H1 (cell line): ENCODE measurements around the gene RAB30.

Experiments
- CHD2 ChIP-seq: IDR thresholded peaks from 2 replicates; pipeline ENCODE4 v1.6.1; 2012; ENCODE audit warnings: low read length, improper control_type of control experiment
- CTCF ChIP-seq, 3 experiments: IDR thresholded peaks; 1 replicate in 2 of 3; 2 replicates in 1 of 3; pipeline versions ENCODE4 v1.5.1 to v1.6.1; 2011; ENCODE audit warnings: low read length in 3 of 3, mild to moderate bottlenecking in 3 of 3, inconsistent platforms in 2 of 3, low read depth in 1 of 3, moderate library complexity in 1 of 3; ENCODE audit not compliant: insufficient read depth in 1 of 3; ENCODE audit errors: control extremely low read depth in 1 of 3
- E2F6 ChIP-seq: IDR thresholded peaks from 2 replicates; pipeline ENCODE4 v1.6.1; 2012; ENCODE audit warnings: inconsistent platforms
- GTF2F1 ChIP-seq: IDR thresholded peaks from 2 replicates; pipeline ENCODE4 v1.6.1; 2012; ENCODE audit warnings: low read depth, low read length, improper control_type of control experiment, borderline replicate concordance
- KDM1A ChIP-seq: fragments of 200-600, 300-600 bp; sonication (generic); IDR thresholded peaks from 2 replicates; pipeline ENCODE4 v1.7.1; 2016; ENCODE audit warnings: mild to moderate bottlenecking, low read length, borderline replicate concordance
- POLR2A ChIP-seq, 2 experiments: IDR thresholded peaks; 1 replicate in 1 of 2; 2 replicates in 1 of 2; pipeline ENCODE4 v1.6.1; 2011; ENCODE audit warnings: low read depth in 2 of 2, low read length in 2 of 2, mild to moderate bottlenecking in 2 of 2; ENCODE audit errors: control extremely low read depth in 1 of 2
- POLR2AphosphoS5 ChIP-seq: IDR thresholded peaks from 2 replicates; pipeline ENCODE4 v1.6.1; 2011; ENCODE audit warnings: low read depth, low read length
- RFX5 ChIP-seq: IDR thresholded peaks from 2 replicates; pipeline ENCODE4 v1.6.1; 2011; ENCODE audit warnings: low read depth, low read length, improper control_type of control experiment, borderline replicate concordance
- RXRA ChIP-seq: IDR thresholded peaks from 2 replicates; pipeline ENCODE4 v1.6.1; 2011; ENCODE audit warnings: low read depth, mild to moderate bottlenecking, low read length, moderate library complexity; ENCODE audit not compliant: insufficient read depth

GRCh38 chr11:83004746-83005556 lies 66.7 kb downstream of the RAB30 start:
- no peak for TF ChIP-seq POLR2AphosphoS5
- TF ChIP-seq POLR2A (IDR thresholded peaks at IDR 0.05; ENCODE audit: control extremely low read depth in 1 of 2, low read depth in 2 of 2, low read length in 2 of 2), result no peak
- no peak for TF ChIP-seq E2F6
- TF ChIP-seq CTCF (IDR thresholded peaks at IDR 0.05; ENCODE audit: control extremely low read depth in 1 of 3, insufficient read depth in 1 of 3, low read depth in 1 of 3, low read length in 3 of 3), result no peak
- TF ChIP-seq GTF2F1, result no peak
- TF ChIP-seq RFX5, result no peak
- TF ChIP-seq CHD2, result no peak
- no peak for TF ChIP-seq RXRA
- no peak for TF ChIP-seq KDM1A
